K562 (cell line): Measurements from ENCODE around the gene GPR3. TPM values are rescaled to one million over a fixed set of nuclear protein-coding genes. Genes with fewer than 3 reads are reported as not detected.

Experiments used
- ATAC-seq: fragments of 200-7000 bp; cut with Tn5 transposase; 3 replicates; pipeline ENCODE4 v1.9.1; 2020; ENCODE audit warnings: moderate library complexity
- Bru-seq: library from RNA; stranded (reverse); fragments of 400-500 nt; gene quantifications from one replicate; lab custom pipeline; 2021; lab: Mats Ljungman, UMichigan
- BruChase-seq, 2 experiments: library from RNA; stranded (reverse); fragments of 400-500 nt; gene quantifications; one replicate each; lab custom pipeline; 2021; lab: Mats Ljungman, UMichigan
- BruUV-seq: library from RNA; stranded (reverse); fragments of 400-500 nt; replicated peaks from 2 replicates; lab custom pipeline; 2021; lab: Mats Ljungman, UMichigan
- CTCF ChIA-PET: fragments of 300-600 bp; formaldehyde crosslinking; extraction: SDS; loops from one replicate; lab custom pipeline; 2021; ENCODE audit warnings: low intra/inter-chr PET ratio; lab: Yijun Ruan, JAX
- POLR2A ChIA-PET: fragments of 300-600, 350-650 bp; sonication (Branson Sonifier 250); formaldehyde crosslinking; extraction: SDS; loops from one replicate; lab custom pipeline; 2021; ENCODE audit warnings: antibody characterized with exemption, inconsistent platforms; lab: Yijun Ruan, JAX
- DNase-seq, 4 experiments: peaks; one replicate each; pipeline versions ENCODE4 v3.0.0 to v3.0.0-alpha.2; 2011 to 2018; ENCODE audit warnings: low spot score in 3 of 4, mixed read lengths in 3 of 4; ENCODE audit errors: extremely low read depth in 1 of 4
- FAIRE-seq: peaks from 2 replicates; lab custom pipeline; 2011; peaks lifted over from hg19 to GRCh38; lab: Jason Lieb, UNC
- H2AFZ ChIP-seq: 2 replicates; pipeline ENCODE4 v1.6.0; 2011; ENCODE audit warnings: low read depth, low read length, control low read depth, inconsistent platforms
- H3K27ac ChIP-seq: fragments of 200-600 bp; 3 replicates; pipeline ENCODE4 v1.8.0; 2011; ENCODE audit warnings: low read depth, mild to moderate bottlenecking, control low read depth, inconsistent platforms, low read length, moderate library complexity, mixed read lengths; ENCODE audit errors: extremely low read depth
- H3K27me3 ChIP-seq, 2 experiments: fragments of 300-600 bp in 1 of 2; 2 replicates in 1 of 2; 3 replicates in 1 of 2; pipeline versions ENCODE4 v1.6.0 to v1.8.0; 2011; ENCODE audit warnings: inconsistent platforms in 2 of 2, low read length in 2 of 2, mild to moderate bottlenecking in 1 of 2, mixed read lengths in 1 of 2, moderate library complexity in 1 of 2; ENCODE audit not compliant: control insufficient read depth in 2 of 2, insufficient read depth in 2 of 2
- H3K36me3 ChIP-seq: fragments of 300-600 bp; 3 replicates; pipeline ENCODE4 v1.8.0; 2011; ENCODE audit warnings: mild to moderate bottlenecking, low read length, inconsistent platforms; ENCODE audit not compliant: control insufficient read depth, insufficient read depth
- H3K4me1 ChIP-seq, 2 experiments: fragments of 200-600 bp in 1 of 2; replicated peaks in 1 of 2; 2 replicates in 1 of 2; 3 replicates in 1 of 2; pipeline versions ENCODE4 v1.5.1 to v1.8.0; 2011; ENCODE audit warnings: inconsistent platforms in 2 of 2, low read length in 2 of 2, mild to moderate bottlenecking in 1 of 2, mixed read lengths in 1 of 2, moderate library complexity in 1 of 2; ENCODE audit not compliant: control insufficient read depth in 2 of 2, insufficient read depth in 2 of 2
- H3K4me2 ChIP-seq: 2 replicates; pipeline ENCODE4 v1.6.1; 2011; ENCODE audit warnings: low read length, control low read depth, inconsistent platforms, mixed read lengths; ENCODE audit not compliant: insufficient read depth
- H3K4me3 ChIP-seq: fragments of 200-600 bp; sonication (generic), shearing (Covaris generic); 2 replicates; pipeline ENCODE4 v1.5.1; 2016; ENCODE audit warnings: control low read depth, inconsistent platforms
- H3K79me2 ChIP-seq: fragments of 200-600 bp; 3 replicates; pipeline ENCODE4 v1.8.0; 2011; ENCODE audit warnings: low read length, inconsistent platforms; ENCODE audit not compliant: control insufficient read depth, insufficient read depth
- H3K9ac ChIP-seq, 2 experiments: 2 replicates each; pipeline versions ENCODE4 v1.6.0 to v1.6.1; 2011; ENCODE audit warnings: low read depth in 2 of 2, low read length in 2 of 2, control low read depth in 1 of 2, inconsistent platforms in 1 of 2, mild to moderate bottlenecking in 1 of 2, mixed read lengths in 1 of 2; ENCODE audit not compliant: insufficient read depth in 1 of 2
- H3K9me1 ChIP-seq: one replicate; pipeline ENCODE4 v1.6.0; 2011; ENCODE audit warnings: inconsistent platforms, mild to moderate bottlenecking, low read length, moderate library complexity; ENCODE audit not compliant: control insufficient read depth, insufficient read depth
- H3K9me3 ChIP-seq: replicated peaks from 2 replicates; pipeline ENCODE4 v1.5.1; 2011; ENCODE audit warnings: low read depth, low read length, inconsistent platforms; ENCODE audit not compliant: control insufficient read depth, insufficient read depth
- H4K20me1 ChIP-seq: replicated peaks from 2 replicates; pipeline ENCODE4 v1.6.1; 2011; ENCODE audit warnings: low read length, inconsistent platforms, mixed read lengths; ENCODE audit not compliant: control insufficient read depth, insufficient read depth
- CHD2 ChIP-seq: IDR thresholded peaks from 2 replicates; pipeline ENCODE4 v1.6.1; 2011; ENCODE audit warnings: low read depth, low read length
- DMBX1 ChIP-seq: fragments of 250-450 bp; sonication (Bioruptor Pico); IDR thresholded peaks from 2 replicates; pipeline ENCODE4 v1.8.0; 2022; ENCODE audit warnings: inconsistent platforms, mild to moderate bottlenecking, moderate library complexity, borderline replicate concordance
- ERF ChIP-seq: fragments of 450-650 bp; formaldehyde crosslinking; IDR thresholded peaks from 2 replicates; pipeline ENCODE4 v1.4.0; 2020; ENCODE audit warnings: mild to moderate bottlenecking, mixed read lengths
- FIP1L1 ChIP-seq: fragments of 200-400 bp; formaldehyde crosslinking; IDR thresholded peaks from 2 replicates; pipeline ENCODE4 v1.6.1; 2018; ENCODE audit warnings: mild to moderate bottlenecking, low read depth, low read length; ENCODE audit not compliant: poor library complexity, severe bottlenecking
- KAT8 ChIP-seq: fragments of 450-650 bp; IDR thresholded peaks from 2 replicates; pipeline ENCODE4 v1.6.1; 2016; ENCODE audit warnings: low read depth, mild to moderate bottlenecking
- MTA1 ChIP-seq: fragments of 450-650 bp; IDR thresholded peaks from 2 replicates; pipeline ENCODE4 v1.6.1; 2017; ENCODE audit warnings: borderline replicate concordance
- NCOA4 ChIP-seq: fragments of 450-650 bp; IDR thresholded peaks from 2 replicates; pipeline ENCODE4 v1.6.1; 2018; ENCODE audit warnings: mild to moderate bottlenecking; ENCODE audit not compliant: partially characterized antibody
- NCOA6 ChIP-seq: fragments of 450-650 bp; IDR thresholded peaks from 2 replicates; pipeline ENCODE4 v1.6.1; 2017; ENCODE audit warnings: mild to moderate bottlenecking
- NR2F6 ChIP-seq: fragments of 450-650 bp; formaldehyde crosslinking; IDR thresholded peaks from 2 replicates; pipeline ENCODE4 v1.4.0; 2020; ENCODE audit warnings: mild to moderate bottlenecking
- PHF20 ChIP-seq: fragments of 450-650 bp; IDR thresholded peaks from 2 replicates; pipeline ENCODE4 v1.6.1; 2018; ENCODE audit not compliant: partially characterized antibody
- PHTF2 ChIP-seq: fragments of 250-450 bp; sonication (Bioruptor Pico); IDR thresholded peaks from 2 replicates; pipeline ENCODE4 v1.5.0; 2021; ENCODE audit warnings: mild to moderate bottlenecking
- SMARCC2 ChIP-seq: fragments of 450-650 bp; IDR thresholded peaks from 2 replicates; pipeline ENCODE4 v1.6.1; 2017; ENCODE audit warnings: antibody characterized with exemption, moderate library complexity, mild to moderate bottlenecking, low read depth
- ZBTB7A ChIP-seq: IDR thresholded peaks from 2 replicates; pipeline ENCODE4 v1.6.1; 2011; ENCODE audit warnings: low read depth, mild to moderate bottlenecking, low read length, moderate library complexity, borderline replicate concordance; ENCODE audit not compliant: control insufficient read depth
- ZNF384 ChIP-seq: IDR thresholded peaks from 2 replicates; pipeline ENCODE4 v1.6.1; 2012; ENCODE audit warnings: low read depth, low read length, improper control_type of control experiment
- WGBS: fragments of 100-300 bp; shearing (Covaris generic); methylation state at CpG from one replicate; pipeline ENCODE4 v1.1.6; 2016; ENCODE audit warnings: low coverage, mixed read lengths; ENCODE audit not compliant: insufficient coverage; ENCODE audit errors: missing lambda C conversion rate; 5-methylcytosine and 5-hydroxymethylcytosine counted together
- in situ Hi-C: fragments of 300-500 bp; cut with MboI; formaldehyde crosslinking; loops from 4 replicates; pipeline ENCODE4 v1.15.0; 2018; ENCODE audit warnings: inconsistent platforms, mixed read lengths
- intact Hi-C: fragments of 100-400 bp; cut with micrococcal nuclease; formaldehyde crosslinking; loops from 2 replicates; pipeline ENCODE4 v1.14.2; 2022
- long read RNA-seq, 3 experiments: library from polyadenylated mRNA in 2 of 3; library from RNA in 1 of 3; unstranded in 2 of 3; stranded (forward) in 1 of 3; transcript quantifications; one replicate each; pipeline ENCODE4 v2.0.0, GENCODE V29; 2019 to 2022
- polyA minus RNA-seq, 3 experiments: library from RNA; depleted of rRNA, polyadenylated mRNA; stranded (reverse); fragments of >200 nt; gene quantifications; 2 replicates each; pipeline ENCODE4 v1.2.3, GENCODE V29; 2011
- polyA plus RNA-seq, 8 experiments: library from polyadenylated mRNA; depleted of rRNA in 4 of 8; stranded (reverse) in 5 of 8; unstranded in 3 of 8; fragments of >200 nt; fragmentation: Nextera tagmentation in 2 of 8; fragmentation: Illumina TruSeq in 1 of 8; extraction: Ambion mirVana in 2 of 8; extraction: Trizol in 1 of 8; gene quantifications; 2 replicates each; pipeline versions ENCODE4 v1.2.1 to v1.2.3, GENCODE V29; 2011 to 2014; ENCODE audit warnings: inconsistent platforms in 1 of 8, missing spikeins in 1 of 8
- total RNA-seq, 7 experiments: library from RNA; depleted of rRNA in 6 of 7; stranded (reverse); fragments of >200 nt in 6 of 7; fragmentation: Illumina TruSeq in 2 of 7; extraction: Trizol in 2 of 7; gene quantifications; 2 replicates each; pipeline versions ENCODE4 v1.2.1 to v1.2.3, GENCODE V29; 2011 to 2021; ENCODE audit warnings: low replicate concordance in 1 of 7
- TF ChIP-seq, protein P1 (sequence below): fragments of 450-650 bp; formaldehyde crosslinking; IDR thresholded peaks from 2 replicates; pipeline ENCODE4 v1.4.0; 2022; ENCODE audit warnings: missing genetic modification characterization

Gene GPR3, protein sequence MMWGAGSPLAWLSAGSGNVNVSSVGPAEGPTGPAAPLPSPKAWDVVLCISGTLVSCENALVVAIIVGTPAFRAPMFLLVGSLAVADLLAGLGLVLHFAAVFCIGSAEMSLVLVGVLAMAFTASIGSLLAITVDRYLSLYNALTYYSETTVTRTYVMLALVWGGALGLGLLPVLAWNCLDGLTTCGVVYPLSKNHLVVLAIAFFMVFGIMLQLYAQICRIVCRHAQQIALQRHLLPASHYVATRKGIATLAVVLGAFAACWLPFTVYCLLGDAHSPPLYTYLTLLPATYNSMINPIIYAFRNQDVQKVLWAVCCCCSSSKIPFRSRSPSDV
- 14.5 and 40.1 TPM in 2 replicates for total RNA-seq (2011; cell fraction: chromatin; rRNA removed; ENCODE audit: low replicate concordance)
- 36.8 and 39.4 TPM in 2 replicates for total RNA-seq (2011; cell fraction: nucleolus; rRNA removed)
- total RNA-seq (2011; cell fraction: nucleoplasm; rRNA removed), result 27.8 and 27.9 TPM in 2 replicates
- total RNA-seq (2014; rRNA removed), result 3.7 and 6.2 TPM in 2 replicates
- 2.9 and 3.4 TPM in 2 replicates for total RNA-seq (2014; rRNA removed; fragmentation: Illumina TruSeq; extraction: Trizol)
- total RNA-seq (2015; rRNA removed; fragmentation: Illumina TruSeq; extraction: Trizol), result 3.5 and 3.7 TPM in 2 replicates
- total RNA-seq (2021), result 10.9 and 11.0 TPM in 2 replicates
- 8.2 and 19.3 TPM in 2 replicates for polyA plus RNA-seq (2011; rRNA removed)
- 26.0 and 34.4 TPM in 2 replicates for polyA plus RNA-seq (2011; cell fraction: cytosol; rRNA removed)
- 68.2 and 75.5 TPM in 2 replicates for polyA plus RNA-seq (2011; cell fraction: nucleus; rRNA removed)
- 10.0 and 10.7 TPM in 2 replicates for polyA plus RNA-seq (2012)
- polyA plus RNA-seq (2014; fragmentation: Illumina TruSeq; extraction: Trizol), result 10.1 and 11.6 TPM in 2 replicates
- polyA plus RNA-seq (2014; fragmentation: Nextera tagmentation; extraction: Ambion mirVana), result under 1 TPM; 0.24 to 0.59 TPM
- polyA plus RNA-seq (2014; rRNA removed), result 11.5 and 14.9 TPM in 2 replicates
- 8.0 and 9.3 TPM in 2 replicates for polyA minus RNA-seq (2011; rRNA and poly(A)+ RNA removed)
- polyA minus RNA-seq (2011; cell fraction: cytosol; rRNA and poly(A)+ RNA removed), result 7.3 and 7.9 TPM in 2 replicates
- polyA minus RNA-seq (2011; cell fraction: nucleus; rRNA and poly(A)+ RNA removed), result 11.1 and 11.6 TPM in 2 replicates
- percentile 80 among the genes with signal in this experiment for Bru-seq, nascent RNA
- BruChase-seq, experiment 1, labeled RNA remaining after a 2-hour chase, result percentile 75 among the genes with signal in this experiment
- percentile 80 among the genes with signal in this experiment for BruChase-seq, experiment 2, labeled RNA remaining after a 6-hour chase
- long read RNA-seq, experiment 1, partial matches to known transcripts, result 10 of 14 reads
- long read RNA-seq, experiment 1, other reads (novel, unspliced or antisense), result 0 of 14 reads
- long read RNA-seq, experiment 2, transcript GPR3-201 (2 exons, 2,115 nt), result major isoform, 5 of 8 reads
- long read RNA-seq, experiment 2, partial matches to known transcripts, result 0 of 8 reads
- long read RNA-seq, experiment 2, other reads (novel, unspliced or antisense), result 3 of 8 reads
- long read RNA-seq, experiment 3, transcript GPR3-201 (2 exons, 2,115 nt), result major isoform, 8 of 9 reads
- long read RNA-seq, experiment 3, partial matches to known transcripts, result 0 of 9 reads
- long read RNA-seq, experiment 3, other reads (novel, unspliced or antisense), result 1 of 9 reads

DNA sequence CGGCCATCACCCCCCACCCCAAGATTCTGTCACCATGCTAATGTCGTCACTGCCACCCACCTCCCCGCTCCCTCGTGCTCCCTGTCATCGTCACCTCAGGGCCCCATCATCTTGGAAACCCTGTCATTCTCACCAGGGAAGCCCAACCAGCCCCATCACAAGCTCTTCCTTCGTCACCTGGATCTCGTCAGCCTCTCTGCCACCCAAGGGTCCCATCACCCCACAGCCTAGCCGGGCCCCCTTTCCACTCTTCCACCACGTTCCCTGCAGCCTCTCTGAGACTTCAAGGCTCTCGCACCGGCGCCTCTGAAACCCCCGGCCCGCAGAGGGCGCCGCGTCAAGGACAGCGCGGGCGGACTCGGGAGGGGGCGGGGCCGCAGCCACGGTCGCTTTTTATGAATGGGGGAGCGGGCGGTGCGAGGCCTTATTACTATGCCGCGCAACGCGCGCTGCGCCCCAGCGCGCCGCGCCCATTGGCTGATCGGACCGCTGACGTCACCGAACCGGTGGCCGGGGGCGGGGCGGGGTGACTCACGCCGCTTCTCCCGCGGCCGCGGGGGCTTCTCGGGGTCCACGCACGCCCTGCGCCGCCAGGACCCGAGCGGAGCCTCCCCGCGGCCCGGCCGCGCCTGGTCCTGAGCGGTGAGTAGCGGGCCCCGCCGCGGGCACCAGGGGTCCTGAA is at the start of gene GPR3:
TSS of gene GPR3 (plus strand) at position 527 of the 682 bp plus-strand sequence. CDS start 1,177 bp downstream, outside the sequence.
- Histone ChIP-seq H2AFZ (peak within 1 kb of the TSS; percentile 95), H4K20me1 (no peaks in the 10 kb centered on the region), H3K4me3 (peak within 1 kb of the TSS; percentile 96), H3K9me1 (no peaks in the 10 kb centered on the region), H3K4me1 (peaks cover 8 to 44% of the 10 kb centered on the region in 2 experiments), H3K79me2 (peaks cover 12% of the 10 kb centered on the region), H3K27me3 (no peaks in the 10 kb centered on the region), H3K27ac (peak within 1 kb of the TSS; percentile 88), H3K9ac (peak within 1 kb of the TSS; percentile 85 to 98), H3K9me3 (no peaks in the 10 kb centered on the region), H3K4me2 (peak within 1 kb of the TSS; percentile 96), H3K36me3 (peaks cover 9% of the 10 kb centered on the region; the same call in 1 of the 3 replicates)
- ChIA-PET POLR2A (no interaction called here), CTCF (interaction anchor here (0.6 to 1.4 kb wide), 6 partner anchors 26 to 275 kb away, joined by 3 to 7 read pairs (median 4); no protein-coding TSS in a partner anchor)
- ATAC-seq (peak; percentile 94), FAIRE-seq (peak; percentile 87), DNase-seq (peak; percentile 98 to 100 (median 99))
- intact Hi-C loops, result loop anchor here (1.0 to 5.0 kb wide), 4 partner anchors 35 to 271 kb away; no protein-coding TSS in a partner anchor
- no TSS peak for BruUV-seq
- WGBS, result 3% methylated on average over 65 of the region's 69 CpGs
- in situ Hi-C loops, result loop anchor here (5.0 kb wide), 2 partner anchors 270 to 290 kb away; no protein-coding TSS in a partner anchor
- TF ChIP-seq NCOA4, result no peak
- TF ChIP-seq ZBTB7A, result peak; percentile 99
- no peak for TF ChIP-seq NCOA6
- TF ChIP-seq ZNF384, result 0 out of 2 replicates have a peak, but pooled peaks have one; percentile 28
- TF ChIP-seq SMARCC2, result peak; percentile 53; the same call in 1 of the 2 replicates
- peak; percentile 80 for TF ChIP-seq MTA1
- peak; percentile 57 for TF ChIP-seq FIP1L1
- no peak for TF ChIP-seq NR2F6 (CRISPR knock-in tag)
- TF ChIP-seq PHF20, result peak; percentile 23
- TF ChIP-seq CHD2, result peak; percentile 61
- TF ChIP-seq KAT8, result no peak
- TF ChIP-seq, protein P1, sequence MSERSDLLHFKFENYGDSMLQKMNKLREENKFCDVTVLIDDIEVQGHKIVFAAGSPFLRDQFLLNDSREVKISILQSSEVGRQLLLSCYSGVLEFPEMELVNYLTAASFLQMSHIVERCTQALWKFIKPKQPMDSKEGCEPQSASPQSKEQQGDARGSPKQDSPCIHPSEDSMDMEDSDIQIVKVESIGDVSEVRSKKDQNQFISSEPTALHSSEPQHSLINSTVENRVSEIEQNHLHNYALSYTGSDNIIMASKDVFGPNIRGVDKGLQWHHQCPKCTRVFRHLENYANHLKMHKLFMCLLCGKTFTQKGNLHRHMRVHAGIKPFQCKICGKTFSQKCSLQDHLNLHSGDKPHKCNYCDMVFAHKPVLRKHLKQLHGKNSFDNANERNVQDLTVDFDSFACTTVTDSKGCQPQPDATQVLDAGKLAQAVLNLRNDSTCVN (CRISPR knock-in tag), result peak; percentile 92; the same call in 1 of the 2 replicates
- 0 out of 2 replicates have a peak, but pooled peaks have one; percentile 43 for TF ChIP-seq DMBX1 (CRISPR knock-in tag)
- no peak; the same call in 1 of the 2 replicates for TF ChIP-seq ERF (CRISPR knock-in tag)
- no peak for TF ChIP-seq PHTF2
